ENCODE results near the gene SLC35E1. TPM values are rescaled to one million over a fixed set of nuclear protein-coding genes. Genes with fewer than 3 reads are reported as not detected.

The SLC35E1 gene
- total RNA-seq, result 48.7 TPM
- long read RNA-seq, full-length matches to known transcripts, result 22 of 49 reads
- long read RNA-seq, partial matches to known transcripts, result 12 of 49 reads
- long read RNA-seq, other reads (novel, unspliced or antisense), result 15 of 49 reads

DNA sequence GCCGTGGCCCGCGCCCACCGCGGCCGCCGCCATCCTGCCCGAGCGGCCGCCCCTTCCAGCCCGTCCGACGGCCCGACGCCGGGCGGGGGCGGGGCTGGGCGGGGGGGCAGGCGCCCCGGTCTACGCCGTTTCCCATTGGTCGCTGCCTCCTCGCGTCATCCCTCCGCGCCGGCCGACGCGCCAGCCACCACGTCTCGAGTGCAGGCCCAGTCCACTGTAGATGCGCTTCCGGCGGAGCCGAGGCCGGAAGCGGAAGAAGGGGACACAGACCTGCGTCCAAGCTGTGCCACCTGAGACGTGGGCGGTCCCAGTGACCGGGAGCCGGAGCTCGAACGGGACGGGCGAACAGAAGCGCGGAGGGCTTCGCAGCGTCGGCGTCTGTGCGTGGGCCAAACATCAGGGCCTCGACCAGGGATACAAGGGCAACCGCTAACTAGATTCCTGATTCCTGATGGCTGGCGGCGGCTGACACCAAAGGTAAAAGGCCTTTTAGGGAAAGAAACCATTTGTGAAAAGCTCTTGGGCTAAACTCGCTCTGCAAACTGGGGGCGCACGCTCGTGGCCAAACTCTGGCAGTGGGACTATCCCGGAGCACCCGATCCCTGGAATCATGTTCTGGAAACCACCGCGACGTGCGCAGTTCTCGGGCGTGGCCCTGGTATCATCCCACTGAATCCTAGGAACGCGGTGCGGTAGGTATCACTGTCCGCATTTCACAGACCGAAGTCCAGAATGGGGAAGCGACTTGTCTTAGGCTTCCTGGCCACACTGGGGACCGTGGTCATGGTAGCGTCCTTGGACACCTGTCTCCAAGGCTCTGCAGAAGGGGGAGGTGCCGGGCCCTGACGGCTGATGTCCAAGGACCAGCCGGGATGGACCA lies at the start of gene SLC35E1:
Gene SLC35E1, minus strand, starts transcription at position 84 of the 880 bp plus-strand sequence. Its CDS starts 51 bp downstream, at position 33.
- peak; percentile 99 for DNase-seq (ENCODE audit: low spot score)

DNA sequence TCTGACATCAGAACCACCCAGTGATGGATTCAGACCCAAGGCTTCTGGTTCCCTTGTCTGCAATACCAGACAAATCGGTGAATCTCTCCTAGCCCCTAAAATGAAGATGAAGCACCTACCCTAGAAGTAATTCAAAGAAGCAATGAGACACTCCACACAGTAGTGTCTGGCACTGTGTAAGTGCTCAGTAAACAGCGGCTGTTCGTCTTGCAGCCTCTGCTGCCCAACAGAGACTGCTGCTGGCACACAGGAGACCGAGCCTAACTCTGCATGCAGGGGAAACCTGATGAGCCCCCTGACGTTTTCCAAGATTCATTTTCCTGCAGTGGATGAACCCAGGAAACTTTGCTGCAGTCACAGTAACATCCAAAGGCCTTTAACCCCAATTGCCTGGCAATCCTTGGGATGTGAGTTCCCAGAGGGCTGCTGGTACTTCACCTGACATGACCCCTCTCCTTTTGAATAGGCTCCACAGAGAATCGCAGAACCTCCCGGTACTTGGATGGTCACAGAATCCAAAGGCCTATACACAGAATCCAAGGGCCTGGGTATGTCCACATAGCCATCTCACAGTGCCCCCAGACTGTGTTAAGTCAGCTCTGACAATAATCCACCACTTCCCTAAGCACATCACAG lies 49.1 kb upstream of the SLC35E1 start:
- DNase-seq (ENCODE audit: low spot score), result no peak

DNA sequence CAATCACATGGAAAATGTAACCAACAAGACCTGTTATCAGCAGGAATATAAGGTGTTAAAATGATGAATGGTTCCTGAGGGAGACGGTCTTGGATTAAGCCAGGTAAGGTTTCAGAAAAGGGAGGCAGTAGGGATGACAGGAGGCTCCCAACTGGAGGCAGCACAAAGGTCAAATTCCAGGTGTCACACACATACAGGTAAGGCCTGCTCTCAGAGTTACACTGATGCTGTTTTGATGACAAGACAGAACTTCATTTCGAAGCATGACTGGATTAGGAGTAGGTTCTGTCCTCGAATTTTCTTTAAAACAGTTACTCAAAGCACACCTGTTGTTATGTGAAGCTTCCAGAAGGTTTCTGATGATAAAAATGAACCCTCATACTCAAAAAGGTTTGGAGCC lies 48.4 kb upstream of the SLC35E1 start:
- no peak for DNase-seq (ENCODE audit: low spot score)

DNA sequence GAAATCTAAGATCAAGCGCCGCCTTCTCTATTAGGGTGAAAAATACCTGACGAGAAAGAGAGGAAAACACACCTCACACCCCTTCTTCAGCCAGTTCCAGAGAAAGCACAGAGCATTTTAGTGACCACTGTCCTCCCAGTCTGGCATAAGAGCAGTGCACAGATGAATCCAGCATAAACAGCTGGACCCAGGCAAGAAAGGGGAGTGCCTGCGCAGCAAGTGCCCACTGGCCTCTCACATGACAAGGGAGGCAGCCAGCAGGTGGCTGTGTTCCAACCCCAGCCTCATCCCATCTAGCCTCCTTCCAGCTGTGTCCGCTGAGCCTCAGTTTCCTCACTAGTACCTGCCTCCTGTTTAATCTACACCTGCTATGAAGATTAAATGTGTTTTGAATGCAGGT lies 47.8 kb upstream of the SLC35E1 start:
- DNase-seq (ENCODE audit: low spot score), result no peak

- no peak for DNase-seq (ENCODE audit: low spot score)
These were observed 47.2 kb upstream of the SLC35E1 start for GRCh38 chr19:16619457-16619856.

- no peak for DNase-seq (ENCODE audit: low spot score)
These were observed 46.0 kb upstream of the SLC35E1 start for GRCh38 chr19:16618248-16618647.

DNA sequence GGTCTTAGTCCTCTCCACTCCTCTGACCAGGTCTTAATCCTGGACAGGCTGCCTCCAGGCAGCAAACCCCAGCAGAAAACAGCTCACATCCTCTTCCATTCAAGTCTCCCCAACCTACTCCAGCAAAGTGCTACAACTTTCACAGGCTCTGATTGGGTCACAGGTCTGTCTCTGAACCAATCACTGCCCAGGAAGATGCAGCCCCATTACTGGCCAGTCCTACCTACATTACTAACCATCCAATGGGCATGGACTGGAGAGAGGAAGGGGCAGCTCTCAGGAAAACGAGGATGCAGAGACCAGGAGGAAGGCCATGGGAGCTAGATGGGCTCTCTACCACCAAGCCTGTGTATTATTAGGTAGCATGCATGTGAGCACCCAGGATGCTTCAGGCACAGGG lies 43.6 kb upstream of the SLC35E1 start:
- no peak for DNase-seq (ENCODE audit: low spot score)

DNA sequence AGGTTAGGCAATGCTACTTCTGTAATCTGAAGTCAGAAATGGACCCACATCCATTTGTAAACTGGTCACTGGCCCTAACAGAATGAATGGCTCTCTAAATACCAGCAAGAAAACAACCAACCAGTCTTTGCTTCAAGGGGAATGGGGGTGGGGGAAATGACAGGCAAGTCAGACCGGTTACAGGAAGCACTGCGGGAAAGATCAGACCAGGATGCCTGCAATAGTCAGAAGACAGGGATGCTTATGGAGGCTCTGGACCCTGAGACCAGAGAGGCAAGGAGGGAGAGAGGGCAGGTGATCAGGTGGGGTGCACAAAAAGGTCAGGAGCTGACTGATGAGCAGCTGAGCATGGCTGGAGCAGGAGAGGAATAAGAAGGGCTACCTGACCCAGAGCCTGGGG lies 42.7 kb upstream of the SLC35E1 start:
- no peak for DNase-seq (ENCODE audit: low spot score)

DNA sequence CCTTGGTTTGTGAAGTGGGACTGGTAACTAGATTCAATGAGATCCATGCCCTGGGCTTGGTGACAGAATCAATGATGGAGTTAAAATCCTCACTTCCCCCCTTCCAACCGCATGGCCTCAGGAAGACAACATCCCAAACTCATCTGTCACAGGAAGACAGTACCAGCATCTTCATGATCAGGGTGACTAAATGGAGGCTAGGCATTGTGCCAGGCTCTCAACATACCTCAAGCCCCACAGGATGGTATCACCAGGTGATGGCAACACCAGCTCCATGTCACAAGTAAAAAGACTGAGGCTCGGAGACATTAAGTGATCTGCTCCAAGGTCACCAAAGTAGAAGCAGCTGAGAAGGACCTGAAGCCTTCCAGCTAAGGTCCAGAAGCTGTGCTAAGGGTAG lies 41.6 kb upstream of the SLC35E1 start:
- DNase-seq (ENCODE audit: low spot score), result no peak

GRCh38 chr19:16612636-16613035 lies 40.4 kb upstream of the SLC35E1 start:
- DNase-seq (ENCODE audit: low spot score), result no peak

- DNase-seq (ENCODE audit: low spot score), result no peak
These were observed 38.9 kb upstream of the SLC35E1 start for GRCh38 chr19:16611121-16611520.

DNA sequence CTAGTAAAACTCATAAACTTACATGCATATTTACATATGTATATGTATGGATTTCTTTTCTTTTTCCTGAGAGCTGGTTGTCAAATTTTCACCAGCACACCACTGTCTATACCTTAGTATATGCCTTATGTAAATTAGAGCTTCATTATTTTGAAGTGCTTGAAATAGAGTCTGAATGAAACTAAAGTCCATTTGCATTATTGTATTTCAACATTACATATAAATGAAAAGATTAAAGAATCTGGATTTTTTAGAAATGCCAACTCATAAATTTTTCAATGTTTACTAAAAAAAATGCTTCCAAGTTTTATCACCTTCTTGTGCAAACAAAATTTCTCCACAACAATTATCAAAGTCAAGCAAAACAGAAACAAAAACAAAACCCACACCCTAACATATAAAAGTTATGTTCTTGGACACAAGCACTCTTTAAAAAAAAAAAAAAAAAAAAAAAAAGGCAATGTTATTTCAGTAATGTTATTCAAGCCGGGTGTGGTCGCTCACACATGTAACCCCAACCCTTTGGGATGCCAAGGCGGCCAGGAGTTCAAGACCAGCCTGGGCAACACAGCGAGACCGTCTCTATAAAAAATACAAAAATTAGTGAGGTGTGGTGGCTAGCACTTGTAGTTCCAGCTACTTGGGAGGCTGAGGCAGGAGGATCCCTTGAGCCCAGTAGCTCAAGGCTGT lies 37.4 kb upstream of the SLC35E1 start:
- DNase-seq (ENCODE audit: low spot score), result no peak

DNA sequence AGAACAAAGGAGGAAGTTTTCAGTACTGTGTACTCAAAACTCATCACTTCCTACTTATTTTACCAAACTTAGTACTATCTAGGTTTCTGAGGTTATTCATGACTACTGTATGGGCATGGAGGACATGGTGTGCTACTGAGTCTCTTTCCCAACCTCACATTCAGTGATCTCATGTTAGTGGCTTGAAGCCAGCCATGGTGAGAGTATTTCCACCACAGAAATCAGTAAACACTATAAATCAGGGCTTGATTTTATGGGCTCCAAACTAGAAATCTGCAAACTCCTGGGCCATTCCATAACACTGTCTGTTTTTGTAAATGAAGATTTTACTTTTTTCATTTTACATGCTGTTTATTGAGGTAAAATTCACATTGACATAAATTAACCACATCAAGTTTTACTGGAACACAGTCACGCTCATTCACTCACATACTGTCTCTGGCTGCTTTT lies 36.1 kb upstream of the SLC35E1 start:
- DNase-seq (ENCODE audit: low spot score), result no peak

- DNase-seq (ENCODE audit: low spot score), result no peak
These were observed 35.6 kb upstream of the SLC35E1 start for GRCh38 chr19:16607819-16608218.

GRCh38 chr19:16605553-16605994 lies 33.4 kb upstream of the SLC35E1 start:
- DNase-seq (ENCODE audit: low spot score), result no peak

GRCh38 chr19:16605115-16605514 lies 32.9 kb upstream of the SLC35E1 start:
- DNase-seq (ENCODE audit: low spot score), result no peak

- DNase-seq (ENCODE audit: low spot score), result no peak
These were observed 32.4 kb upstream of the SLC35E1 start for GRCh38 chr19:16604615-16605014.

DNA sequence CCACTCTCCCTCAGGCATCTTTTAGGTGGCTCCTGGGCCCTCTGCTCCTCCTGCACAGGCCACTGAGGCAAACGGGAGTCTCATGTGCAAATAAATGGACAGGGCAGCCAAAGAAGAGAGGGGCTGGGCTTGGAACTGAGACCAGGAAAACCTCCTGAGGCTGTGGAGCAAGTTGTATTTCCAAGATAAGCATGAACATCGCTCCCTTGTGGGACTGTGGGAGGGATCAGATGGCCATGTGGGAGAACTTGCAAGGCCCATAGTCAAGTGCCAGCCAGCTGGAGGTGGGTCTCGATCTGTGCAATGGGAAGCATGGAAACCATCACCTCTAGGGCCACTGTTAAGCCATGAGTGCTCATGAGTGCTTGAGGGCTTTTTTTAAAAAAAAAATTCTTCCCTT lies 30.9 kb upstream of the SLC35E1 start:
- no peak for DNase-seq (ENCODE audit: low spot score)

DNA sequence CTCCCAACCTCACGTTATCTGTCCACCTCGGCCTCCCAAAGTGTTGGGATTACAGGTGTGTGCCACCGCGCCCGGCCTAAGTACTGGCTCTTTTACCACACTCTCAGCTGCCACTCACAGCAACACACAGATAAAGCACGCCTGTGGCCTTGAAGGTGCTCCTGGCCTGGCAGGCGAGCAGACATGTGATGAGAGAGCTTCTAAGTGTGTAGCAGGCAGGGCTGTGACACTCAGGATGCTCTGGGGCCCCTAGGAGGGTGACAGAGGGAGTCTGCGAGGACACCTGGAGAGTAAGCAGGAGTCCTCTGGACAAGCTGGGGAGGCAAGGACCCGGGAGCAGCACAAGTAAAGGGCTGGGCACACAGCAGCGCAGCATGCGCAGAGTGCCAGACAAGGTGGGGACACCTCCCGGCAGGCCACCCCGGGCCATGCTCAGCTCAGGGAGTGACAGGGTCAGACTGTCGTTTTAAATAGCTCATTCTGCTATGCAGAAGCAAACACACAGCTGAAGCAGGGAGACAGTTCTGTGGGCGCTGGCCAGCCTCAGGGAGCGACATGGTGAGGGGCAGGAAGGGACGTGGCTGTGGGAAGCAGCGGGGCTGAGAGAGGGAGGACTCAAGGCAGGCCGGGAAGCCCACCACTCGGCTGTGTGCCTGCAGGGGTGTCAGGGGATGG lies 29.3 kb upstream of the SLC35E1 start:
- DNase-seq (ENCODE audit: low spot score), result no peak

DNA sequence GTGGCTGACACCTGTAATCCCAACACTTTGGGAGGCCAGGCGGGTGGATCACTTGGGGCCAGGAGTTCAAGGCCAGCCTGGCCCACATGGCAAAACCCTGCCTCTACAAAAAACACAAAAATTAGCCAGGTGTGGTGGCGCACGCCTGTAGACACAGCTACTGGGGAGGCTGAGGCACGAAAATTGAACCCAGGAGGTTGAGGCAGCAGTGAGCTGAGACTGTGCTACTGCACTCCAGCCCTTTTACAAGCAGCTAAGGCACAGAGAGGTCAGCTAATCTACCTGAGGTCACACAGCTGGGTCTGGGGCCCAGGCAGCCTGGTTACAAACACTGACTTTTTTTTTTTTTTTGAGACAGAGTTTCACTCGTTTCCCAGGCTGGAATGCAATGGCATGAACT lies 28.6 kb upstream of the SLC35E1 start:
- DNase-seq (ENCODE audit: low spot score), result no peak

DNA sequence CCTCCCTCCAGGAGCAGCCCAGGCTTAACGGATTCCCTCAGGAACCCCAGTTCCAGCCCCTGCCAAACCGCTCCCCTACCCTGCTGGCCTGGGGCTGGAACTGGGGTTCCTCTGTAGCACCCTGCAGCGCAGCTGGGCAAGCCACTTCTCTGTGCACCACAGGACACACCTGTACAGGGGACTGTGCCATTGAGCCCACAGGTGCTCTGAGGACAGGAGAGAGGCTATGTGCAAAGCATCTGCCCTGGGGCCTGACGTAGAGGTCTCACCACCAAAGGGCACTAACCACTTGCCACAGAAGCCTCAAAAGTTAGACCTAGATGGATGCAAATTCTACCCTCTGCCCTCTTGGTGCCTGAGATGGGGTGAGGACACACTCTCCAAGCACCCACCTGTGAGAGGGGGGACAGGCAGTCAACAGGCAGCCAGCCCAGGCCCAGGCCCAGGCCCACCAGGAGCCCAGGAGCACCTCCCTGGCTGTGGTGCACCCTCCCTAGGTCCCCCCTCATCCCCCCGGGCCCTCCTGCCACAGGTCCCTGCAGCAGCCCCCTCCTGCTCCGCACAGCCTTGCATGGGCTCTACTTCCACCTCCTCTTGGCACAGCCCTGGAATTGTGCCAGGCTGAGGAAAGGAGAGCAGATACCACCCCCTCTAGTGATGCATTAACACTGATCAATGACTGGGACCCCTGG lies 27.6 kb upstream of the SLC35E1 start:
- no peak for DNase-seq (ENCODE audit: low spot score)

All from mesenteric fat pad (tissue), 1 donor.